H9 (cell line): ENCODE data around the gene HMGCS2. TPM values are rescaled to one million over a fixed set of nuclear protein-coding genes. Genes with fewer than 3 reads are reported as not detected.

Experiments
- DNase-seq: peaks from one replicate; pipeline ENCODE4 v3.0.0-alpha.2; 2017
- H2AFZ ChIP-seq: one replicate; pipeline ENCODE4 v1.6.1; 2013; ENCODE audit warnings: mild to moderate bottlenecking, low read length, control low read depth, moderate library complexity
- H2AK5ac ChIP-seq: 2 replicates; pipeline ENCODE4 v1.6.1; 2013; ENCODE audit warnings: low read length, control low read depth, mixed read lengths; ENCODE audit not compliant: insufficient read length
- H2BK120ac ChIP-seq: one replicate; pipeline ENCODE4 v1.6.1; 2013; ENCODE audit warnings: low read depth, mild to moderate bottlenecking, low read length, control low read depth, inconsistent platforms; ENCODE audit not compliant: poor library complexity, severe bottlenecking
- H2BK12ac ChIP-seq: 2 replicates; pipeline ENCODE4 v1.6.1; 2013; ENCODE audit warnings: low read length, control low read depth, mixed read lengths, low read depth; ENCODE audit not compliant: insufficient read length
- H2BK15ac ChIP-seq: 2 replicates; pipeline ENCODE4 v1.6.1; 2013; ENCODE audit warnings: low read depth, low read length, control low read depth
- H2BK20ac ChIP-seq: one replicate; pipeline ENCODE4 v1.6.1; 2013; ENCODE audit warnings: low read depth, mild to moderate bottlenecking, low read length, control low read depth, inconsistent platforms; ENCODE audit not compliant: poor library complexity, severe bottlenecking
- H2BK5ac ChIP-seq: 2 replicates; pipeline ENCODE4 v1.6.1; 2013; ENCODE audit warnings: low read length, control low read depth, mixed read lengths; ENCODE audit not compliant: insufficient read length
- H3K14ac ChIP-seq: 2 replicates; pipeline ENCODE4 v1.6.1; 2013; ENCODE audit warnings: low read length, control low read depth; ENCODE audit not compliant: insufficient read depth
- H3K18ac ChIP-seq: 2 replicates; pipeline ENCODE4 v1.6.1; 2013; ENCODE audit warnings: low read depth, mild to moderate bottlenecking, mixed read lengths, low read length, control low read depth; ENCODE audit not compliant: insufficient read length
- H3K23ac ChIP-seq: 2 replicates; pipeline ENCODE4 v1.6.1; 2013; ENCODE audit warnings: low read length, control low read depth, mixed read lengths, low read depth; ENCODE audit not compliant: insufficient read length
- H3K23me2 ChIP-seq: 2 replicates; pipeline ENCODE4 v1.6.1; 2013; ENCODE audit warnings: low read depth, mild to moderate bottlenecking, mixed read lengths, low read length, control low read depth; ENCODE audit not compliant: insufficient read length, poor library complexity, severe bottlenecking
- H3K27ac ChIP-seq: 2 replicates; pipeline ENCODE4 v1.5.1; 2013; ENCODE audit warnings: low read length, control low read depth, mixed read lengths, low read depth; ENCODE audit not compliant: insufficient read length
- H3K27me3 ChIP-seq: 2 replicates; pipeline ENCODE4 v1.6.1; 2013; ENCODE audit warnings: low read length, control low read depth, inconsistent platforms; ENCODE audit not compliant: insufficient read depth
- H3K4ac ChIP-seq: 2 replicates; pipeline ENCODE4 v1.6.1; 2013; ENCODE audit warnings: low read depth, mild to moderate bottlenecking, control low read depth, inconsistent platforms, low read length, moderate library complexity
- H3K4me1 ChIP-seq: 2 replicates; pipeline ENCODE4 v1.6.1; 2013; ENCODE audit warnings: low read length, control low read depth, inconsistent platforms; ENCODE audit not compliant: insufficient read depth
- H3K4me2 ChIP-seq: 2 replicates; pipeline ENCODE4 v1.6.1; 2013; ENCODE audit warnings: low read length, control low read depth, mixed read lengths; ENCODE audit not compliant: insufficient read length, insufficient read depth
- H3K56ac ChIP-seq: 2 replicates; pipeline ENCODE4 v1.6.1; 2013; ENCODE audit warnings: low read depth, mild to moderate bottlenecking, mixed read lengths, low read length, control low read depth; ENCODE audit not compliant: insufficient read length
- H3K79me1 ChIP-seq: 2 replicates; pipeline ENCODE4 v1.6.1; 2013; ENCODE audit warnings: low read depth, mild to moderate bottlenecking, moderate library complexity, low read length, control low read depth, inconsistent platforms; ENCODE audit not compliant: insufficient read depth, poor library complexity, severe bottlenecking
- H3K79me2 ChIP-seq: 2 replicates; pipeline ENCODE4 v1.6.1; 2013; ENCODE audit warnings: low read length, control low read depth, inconsistent platforms; ENCODE audit not compliant: insufficient read depth
- H3K9ac ChIP-seq: 2 replicates; pipeline ENCODE4 v1.6.1; 2013; ENCODE audit warnings: low read length, control low read depth, mixed read lengths; ENCODE audit not compliant: insufficient read length; ENCODE audit errors: extremely low read depth
- H3K9me3 ChIP-seq: one replicate; pipeline ENCODE4 v1.6.1; 2013; ENCODE audit warnings: low read depth, low read length, inconsistent platforms; ENCODE audit not compliant: control insufficient read depth
- H3T11ph ChIP-seq: one replicate; pipeline ENCODE4 v1.6.1; 2013; ENCODE audit warnings: mild to moderate bottlenecking, low read length, control low read depth, inconsistent platforms
- H4K20me1 ChIP-seq: one replicate; pipeline ENCODE4 v1.6.1; 2013; ENCODE audit not compliant: control insufficient read depth, insufficient read length, insufficient read depth
- H4K5ac ChIP-seq: 2 replicates; pipeline ENCODE4 v1.6.1; 2013; ENCODE audit warnings: low read depth, mild to moderate bottlenecking, mixed read lengths, low read length, control low read depth; ENCODE audit not compliant: insufficient read length
- H4K8ac ChIP-seq: replicated peaks from 2 replicates; pipeline ENCODE4 v1.6.1; 2013; ENCODE audit warnings: low read length, control low read depth, mixed read lengths, low read depth; ENCODE audit not compliant: insufficient read length
- H4K91ac ChIP-seq: 2 replicates; pipeline ENCODE4 v1.6.1; 2013; ENCODE audit warnings: low read depth, mild to moderate bottlenecking, moderate library complexity, mixed read lengths, low read length, control low read depth; ENCODE audit not compliant: insufficient read length
- H3K27ac Mint-ChIP-seq, 3 experiments: 2 replicates in 2 of 3; 3 replicates in 1 of 3; pipeline ENCODE4 v1.8.0; 2020 to 2021; ENCODE audit warnings: mixed read lengths in 3 of 3, mild to moderate bottlenecking in 1 of 3, moderate library complexity in 1 of 3
- H3K27me3 Mint-ChIP-seq: 2 replicates; pipeline ENCODE4 v1.8.0; 2021; ENCODE audit warnings: low read depth, mild to moderate bottlenecking, moderate library complexity, mixed read lengths
- H3K36me3 Mint-ChIP-seq, 3 experiments: 2 replicates in 2 of 3; 3 replicates in 1 of 3; pipeline ENCODE4 v1.8.0; 2020 to 2021; ENCODE audit warnings: low read depth in 3 of 3, mixed read lengths in 3 of 3; ENCODE audit not compliant: insufficient read depth in 1 of 3
- H3K4me1 Mint-ChIP-seq, 2 experiments: 2 replicates each; pipeline ENCODE4 v1.8.0; 2020; ENCODE audit warnings: mixed read lengths in 2 of 2
- H3K4me3 Mint-ChIP-seq, 2 experiments: 2 replicates in 1 of 2; 3 replicates in 1 of 2; pipeline ENCODE4 v1.8.0; 2020 to 2021; ENCODE audit warnings: mild to moderate bottlenecking in 2 of 2, mixed read lengths in 2 of 2, moderate library complexity in 1 of 2
- H3K9me3 Mint-ChIP-seq, 2 experiments: 2 replicates in 1 of 2; 3 replicates in 1 of 2; pipeline ENCODE4 v1.8.0; 2020; ENCODE audit warnings: mild to moderate bottlenecking in 2 of 2, mixed read lengths in 2 of 2, moderate library complexity in 1 of 2
- CTCF ChIP-seq: fragments of 200-600 bp; sonication (generic); conservative IDR thresholded peaks from 3 replicates; pipeline ENCODE4 v1.8.0; 2021; ENCODE audit warnings: antibody characterized with exemption, mild to moderate bottlenecking
- WGBS: extraction: QIAGEN DNeasy Blood & Tissue Kit; methylation state at CpG from one replicate; pipeline ENCODE4 v1.1.7; 2013; ENCODE audit warnings: missing lambda C conversion rate, low lambda C conversion rate, mixed read lengths; ENCODE audit not compliant: insufficient read length; ENCODE audit errors: extremely low coverage; 5-methylcytosine and 5-hydroxymethylcytosine counted together
- total RNA-seq: library from RNA; stranded (reverse); gene quantifications from 2 replicates; pipeline ENCODE4 v1.2.1, GENCODE V29; 2021

The HMGCS2 gene
- total RNA-seq, 1 experiment from 2014 or later, result not detected

DNA sequence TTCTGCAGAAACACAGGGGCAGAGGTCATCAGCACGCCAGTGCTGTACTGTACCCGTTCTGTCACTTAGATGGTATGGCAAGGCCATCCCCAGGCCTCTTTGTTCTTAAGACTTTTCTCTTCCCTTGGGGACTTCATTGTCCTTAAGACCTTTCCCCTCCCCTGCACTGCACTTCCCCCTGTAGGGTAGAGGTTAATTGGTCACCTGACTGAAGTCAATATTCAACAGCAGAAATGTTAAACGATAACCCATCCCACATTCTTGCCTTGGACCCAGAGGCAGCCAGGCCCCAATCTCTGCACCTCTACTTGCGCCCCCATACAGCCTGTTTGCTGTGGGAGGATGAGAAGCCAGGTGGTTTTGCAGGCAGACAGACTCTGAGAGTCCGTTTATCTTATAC is 46.8 kb downstream of the HMGCS2 start:
- Histone ChIP-seq H2BK12ac (no peak overlapping the region), H3K23ac (no peak overlapping the region), H4K20me1 (peaks cover 2% of the 10 kb centered on the region), H3K79me1 (peaks cover 27% of the 10 kb centered on the region), H2BK120ac (no peak overlapping the region), H3K27ac (no peak overlapping the region), H2BK20ac (no peak overlapping the region), H4K5ac (no peak overlapping the region), H4K91ac (no peak overlapping the region), H3K23me2 (peaks cover 3% of the 10 kb centered on the region), H3K4me2 (no peak overlapping the region), H2AK5ac (no peak overlapping the region), H3K27me3 (no peaks in the 10 kb centered on the region), H3K14ac (no peak overlapping the region), H2AFZ (no peak overlapping the region), H3K9ac (no peak overlapping the region), H3K4me1 (no peaks in the 10 kb centered on the region; the same call in 1 of the 2 replicates), H3K9me3 (no peaks in the 10 kb centered on the region), H3K4ac (no peak overlapping the region), H2BK5ac (no peak overlapping the region), H3T11ph (no peak overlapping the region), H4K8ac (no peak overlapping the region), H3K79me2 (peaks cover 36% of the 10 kb centered on the region; the same call in 1 of the 2 replicates), H2BK15ac (no peak overlapping the region), H3K18ac (no peak overlapping the region), H3K56ac (no peak overlapping the region)
- peaks cover 71 to 75% (median 73%) of the 10 kb centered on the region in 3 experiments for H3K36me3 Mint-ChIP-seq
- no peak overlapping the region for H3K27ac Mint-ChIP-seq
- H3K4me1 Mint-ChIP-seq, result peaks cover 11 to 17% of the 10 kb centered on the region in 2 experiments
- no peak for DNase-seq
- H3K27me3 Mint-ChIP-seq, result no peaks in the 10 kb centered on the region
- WGBS, result no CpG with 5 or more reads among the region's 5 CpGs
- H3K9me3 Mint-ChIP-seq, result no peaks in the 10 kb centered on the region
- no peak overlapping the region for H3K4me3 Mint-ChIP-seq
- TF ChIP-seq CTCF, result no peak
